ENCODE results near the gene ATG4B. TPM values are rescaled to one million over a fixed set of nuclear protein-coding genes. Genes with fewer than 3 reads are reported as not detected.
A peak's percentile ranks its signal among the peaks of the same experiment; 100 is the strongest.

ATG4B gene
- total RNA-seq, 2 donors from 2014 or later = 97.9 to 109 TPM

DNA sequence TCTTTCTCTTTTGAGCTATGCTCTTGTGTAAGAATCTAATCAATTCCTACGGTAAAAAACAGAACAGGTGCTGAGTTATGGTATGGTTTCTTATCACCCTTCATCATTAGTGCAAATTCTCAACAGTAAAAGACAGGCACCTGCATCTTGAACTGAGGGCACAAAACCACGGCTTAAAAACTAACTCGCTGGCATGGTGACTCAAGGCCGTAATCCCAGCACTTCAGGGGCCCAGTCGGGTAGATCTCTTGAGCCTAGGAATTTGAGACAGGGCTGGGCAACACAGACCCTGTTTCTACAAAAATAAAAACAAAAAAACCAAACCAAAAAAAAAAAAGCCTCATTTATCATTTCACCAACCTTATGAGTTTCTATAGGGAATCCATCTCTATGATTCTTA is 33.8 kb upstream of the ATG4B start:
- Mint-ChIP-seq H3K27ac (no peak overlapping the region), H3K27me3 (ENCODE audit: low read depth) (no peaks in the 10 kb centered on the region), H3K9me3 (no peaks in the 10 kb centered on the region), H3K4me3 (no peak overlapping the region), H3K4me1 (ENCODE audit: low read depth) (peaks cover 3% of the 10 kb centered on the region), H3K36me3 (ENCODE audit: insufficient read depth in 2 of 2) (peaks cover 3 to 12% of the 10 kb centered on the region in 2 donors)
- ATAC-seq (replicated peaks in 1 of 2) (no peak), DNase-seq (no peak)

GRCh38 chr2:241606186-241606585 is 31.3 kb upstream of the ATG4B start:
- Mint-ChIP-seq H3K27ac (no peak overlapping the region), H3K36me3 (ENCODE audit: insufficient read depth in 2 of 2) (peaks cover 2 to 6% of the 10 kb centered on the region in 2 donors), H3K4me3 (no peak overlapping the region), H3K4me1 (ENCODE audit: low read depth) (peaks cover 17% of the 10 kb centered on the region), H3K9me3 (no peaks in the 10 kb centered on the region), H3K27me3 (ENCODE audit: low read depth) (no peaks in the 10 kb centered on the region)
- DNase-seq (no peak), ATAC-seq (replicated peaks in 1 of 2) (no peak)

DNA sequence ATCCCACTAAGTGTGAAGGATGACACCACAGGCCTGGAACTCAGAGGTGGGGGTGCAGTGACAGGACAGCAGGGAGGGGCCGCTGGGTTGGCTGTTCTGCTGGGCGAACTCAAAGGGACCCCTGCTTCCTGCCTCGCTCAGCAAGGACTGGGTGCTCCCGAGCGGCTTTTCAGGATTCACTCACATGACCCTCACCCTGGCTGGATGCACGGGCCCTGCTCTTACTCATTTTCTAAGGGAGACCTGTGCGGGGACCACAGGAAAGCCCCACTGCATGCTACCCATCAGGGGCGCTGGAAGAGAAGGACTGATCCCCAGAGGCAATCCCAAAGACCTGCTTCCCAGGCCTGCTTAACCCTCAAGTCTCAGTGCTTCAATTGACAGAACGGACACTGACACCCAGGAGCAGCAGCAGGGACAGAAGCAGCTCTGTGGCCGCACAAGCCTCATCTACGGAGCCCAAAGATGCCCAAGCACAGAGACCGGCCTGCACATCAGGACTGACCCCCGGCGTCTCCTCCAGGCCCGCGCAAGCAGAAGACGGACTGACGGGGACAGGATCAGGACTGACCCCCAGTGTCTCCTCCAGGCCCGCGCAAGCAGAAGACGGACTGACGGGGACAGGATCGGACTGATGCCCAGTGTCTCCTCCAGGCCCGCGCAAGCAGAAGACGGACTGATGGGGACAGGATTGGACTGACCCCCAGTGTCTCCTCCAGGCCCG is 30.2 kb upstream of the ATG4B start:
- no peaks in the 10 kb centered on the region for H3K9me3 Mint-ChIP-seq
- H3K36me3 Mint-ChIP-seq (ENCODE audit: insufficient read depth in 2 of 2) = peaks cover 0 to 3% of the 10 kb centered on the region in 2 donors
- H3K27ac Mint-ChIP-seq = no peak overlapping the region
- peaks cover 17% of the 10 kb centered on the region for H3K4me1 Mint-ChIP-seq (ENCODE audit: low read depth)
- ATAC-seq (replicated peaks in 1 of 2) (no peak), DNase-seq (no peak)
- H3K4me3 Mint-ChIP-seq = no peak overlapping the region
- H3K27me3 Mint-ChIP-seq (ENCODE audit: low read depth) = no peaks in the 10 kb centered on the region

DNA sequence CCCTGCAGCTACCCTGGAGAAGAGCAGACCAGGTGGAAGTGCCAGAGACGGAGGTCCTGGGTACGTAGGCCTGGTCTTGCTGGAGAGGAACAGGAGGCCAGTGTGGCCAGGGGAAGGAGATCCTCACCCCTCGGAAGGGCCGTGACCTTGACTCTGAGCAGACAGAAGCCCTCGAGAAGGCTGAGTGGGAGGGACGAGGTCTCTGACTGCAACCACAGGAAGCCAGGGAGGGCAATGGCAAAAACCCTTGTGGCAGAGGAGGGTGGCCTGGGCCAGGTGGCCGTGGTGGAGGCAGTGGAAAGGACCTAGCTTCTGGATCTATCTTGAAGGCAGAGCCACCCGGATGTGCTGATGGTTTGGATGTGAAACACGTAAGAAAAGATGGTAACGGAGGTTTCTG is 28.6 kb upstream of the ATG4B start:
- DNase-seq (peak in 1 of 2 donors; percentile 21), ATAC-seq (replicated peaks in 1 of 2) (no peak)
- Mint-ChIP-seq H3K9me3 (no peaks in the 10 kb centered on the region), H3K36me3 (ENCODE audit: insufficient read depth in 2 of 2) (peaks cover 0 to 3% of the 10 kb centered on the region in 2 donors), H3K4me3 (peak overlapping the region; percentile 52 to 80), H3K4me1 (ENCODE audit: low read depth) (peaks cover 17% of the 10 kb centered on the region), H3K27me3 (ENCODE audit: low read depth) (no peaks in the 10 kb centered on the region), H3K27ac (no peak overlapping the region)

- H3K27me3 Mint-ChIP-seq (ENCODE audit: low read depth) = no peaks in the 10 kb centered on the region
Measured at GRCh38 chr2:241609859-241610793, 27.4 kb upstream of the ATG4B start.

GRCh38 chr2:241611062-241611461 is 26.4 kb upstream of the ATG4B start:
- Mint-ChIP-seq H3K27ac (peak overlapping the region; percentile 47), H3K9me3 (no peaks in the 10 kb centered on the region), H3K4me3 (peak overlapping the region; percentile 78 to 83), H3K36me3 (ENCODE audit: insufficient read depth in 2 of 2) (peaks cover 0 to 2% of the 10 kb centered on the region in 2 donors), H3K4me1 (ENCODE audit: low read depth) (peaks cover 26% of the 10 kb centered on the region), H3K27me3 (ENCODE audit: low read depth) (no peaks in the 10 kb centered on the region)
- DNase-seq = no peak
- ATAC-seq (replicated peaks in 1 of 2) = no peak

More at GRCh38 chr2:241609859-241610793, 27.4 kb upstream of the ATG4B start:
- H3K9me3 Mint-ChIP-seq = no peaks in the 10 kb centered on the region
- peak overlapping the region; percentile 78 to 83 for H3K4me3 Mint-ChIP-seq
- ATAC-seq (replicated peaks in 1 of 2) = peak; percentile 99
- DNase-seq = peak; percentile 95
- H3K36me3 Mint-ChIP-seq (ENCODE audit: insufficient read depth in 2 of 2) = peaks cover 0 to 2% of the 10 kb centered on the region in 2 donors
- no peak overlapping the region for H3K27ac Mint-ChIP-seq
- H3K4me1 Mint-ChIP-seq (ENCODE audit: low read depth) = peaks cover 22% of the 10 kb centered on the region

DNA sequence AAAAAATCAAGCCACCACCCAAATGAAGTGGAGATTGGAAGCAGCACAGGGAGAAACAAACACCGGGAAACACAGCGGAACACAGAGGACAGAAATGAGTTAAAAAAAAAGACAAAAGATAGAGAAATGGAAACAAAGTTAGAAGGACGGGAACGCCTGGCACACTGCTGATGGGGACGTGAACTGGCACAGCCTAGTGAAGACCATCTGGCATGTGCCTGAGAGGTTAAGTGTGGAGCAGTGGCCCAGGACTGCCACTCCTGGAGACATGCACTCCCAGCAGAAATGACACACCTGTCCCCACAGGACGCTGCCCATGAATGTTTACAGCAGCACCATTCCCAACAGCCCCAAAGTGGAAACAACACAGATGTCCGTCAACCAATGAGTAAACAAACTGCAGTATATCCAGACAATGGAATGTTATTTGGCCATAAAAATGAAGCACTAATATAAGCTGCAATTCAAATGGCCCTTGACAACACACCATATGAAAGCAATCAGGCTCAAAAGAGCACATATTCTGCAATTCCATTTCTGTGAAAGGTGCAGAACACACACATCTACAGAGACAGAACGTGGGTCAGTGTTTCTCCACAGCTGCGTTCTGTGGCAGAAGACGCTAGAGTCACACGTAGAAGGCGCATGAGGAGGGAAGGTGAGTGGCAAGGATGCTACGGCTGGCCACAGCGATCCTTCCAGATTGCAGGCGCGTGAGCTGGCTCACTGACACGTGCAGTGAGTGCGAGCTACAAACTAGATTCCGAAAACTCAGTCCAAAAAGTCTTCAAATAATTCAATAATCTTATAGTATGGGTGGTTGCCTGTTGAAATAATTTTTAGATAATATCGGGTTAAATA is 25.1 kb upstream of the ATG4B start:
- Mint-ChIP-seq H3K9me3 (no peaks in the 10 kb centered on the region), H3K27ac (no peak overlapping the region), H3K36me3 (ENCODE audit: insufficient read depth in 2 of 2) (peaks cover 1 to 5% of the 10 kb centered on the region in 2 donors), H3K4me1 (ENCODE audit: low read depth) (peaks cover 39% of the 10 kb centered on the region), H3K4me3 (no peak overlapping the region), H3K27me3 (ENCODE audit: low read depth) (no peaks in the 10 kb centered on the region)
- ATAC-seq (replicated peaks in 1 of 2) (no peak), DNase-seq (no peak)

- Mint-ChIP-seq H3K9me3 (no peaks in the 10 kb centered on the region), H3K27me3 (ENCODE audit: low read depth) (no peaks in the 10 kb centered on the region), H3K27ac (no peak overlapping the region), H3K4me3 (no peak overlapping the region), H3K4me1 (ENCODE audit: low read depth) (peaks cover 47% of the 10 kb centered on the region), H3K36me3 (ENCODE audit: insufficient read depth in 2 of 2) (peaks cover 5 to 9% of the 10 kb centered on the region in 2 donors)
- DNase-seq (no peak), ATAC-seq (replicated peaks in 1 of 2) (no peak)
Measured at GRCh38 chr2:241613017-241613780, 24.3 kb upstream of the ATG4B start.

DNA sequence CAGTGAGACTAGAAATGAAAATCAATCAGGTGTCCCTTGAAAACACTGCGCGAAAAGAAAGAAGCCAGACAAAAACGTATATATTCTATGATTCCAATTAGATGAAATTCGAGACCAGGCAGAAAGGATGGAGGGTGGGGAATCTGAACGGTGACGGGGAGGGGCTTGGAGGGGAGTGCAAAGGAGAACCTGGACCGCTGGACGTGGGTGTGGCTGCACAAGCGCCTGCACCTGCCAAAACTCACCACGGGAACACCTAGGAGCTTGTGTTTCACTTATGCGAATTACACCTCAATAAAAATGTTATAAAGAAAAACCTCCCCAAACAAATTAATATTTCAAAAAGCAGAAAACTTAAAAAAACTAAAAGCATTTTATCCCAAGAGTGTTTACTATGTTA is 22.5 kb upstream of the ATG4B start:
- Mint-ChIP-seq H3K27me3 (ENCODE audit: low read depth) (no peaks in the 10 kb centered on the region), H3K27ac (no peak overlapping the region), H3K4me3 (no peak overlapping the region), H3K4me1 (ENCODE audit: low read depth) (peaks cover 48% of the 10 kb centered on the region), H3K36me3 (ENCODE audit: insufficient read depth in 2 of 2) (peaks cover 8 to 13% of the 10 kb centered on the region in 2 donors), H3K9me3 (no peaks in the 10 kb centered on the region)
- no peak for DNase-seq
- ATAC-seq (replicated peaks in 1 of 2) = no peak

GRCh38 chr2:241615522-241616052 is 21.9 kb upstream of the ATG4B start:
- Mint-ChIP-seq H3K27me3 (ENCODE audit: low read depth) (no peaks in the 10 kb centered on the region), H3K36me3 (ENCODE audit: insufficient read depth in 2 of 2) (peaks cover 10 to 17% of the 10 kb centered on the region in 2 donors), H3K9me3 (peaks cover 0 to under 1% of the 10 kb centered on the region in 2 donors), H3K27ac (no peak overlapping the region), H3K4me3 (peak overlapping the region; percentile 26 to 69), H3K4me1 (ENCODE audit: low read depth) (peaks cover 46% of the 10 kb centered on the region)
- no peak for ATAC-seq (replicated peaks in 1 of 2)
- DNase-seq = no peak

DNA sequence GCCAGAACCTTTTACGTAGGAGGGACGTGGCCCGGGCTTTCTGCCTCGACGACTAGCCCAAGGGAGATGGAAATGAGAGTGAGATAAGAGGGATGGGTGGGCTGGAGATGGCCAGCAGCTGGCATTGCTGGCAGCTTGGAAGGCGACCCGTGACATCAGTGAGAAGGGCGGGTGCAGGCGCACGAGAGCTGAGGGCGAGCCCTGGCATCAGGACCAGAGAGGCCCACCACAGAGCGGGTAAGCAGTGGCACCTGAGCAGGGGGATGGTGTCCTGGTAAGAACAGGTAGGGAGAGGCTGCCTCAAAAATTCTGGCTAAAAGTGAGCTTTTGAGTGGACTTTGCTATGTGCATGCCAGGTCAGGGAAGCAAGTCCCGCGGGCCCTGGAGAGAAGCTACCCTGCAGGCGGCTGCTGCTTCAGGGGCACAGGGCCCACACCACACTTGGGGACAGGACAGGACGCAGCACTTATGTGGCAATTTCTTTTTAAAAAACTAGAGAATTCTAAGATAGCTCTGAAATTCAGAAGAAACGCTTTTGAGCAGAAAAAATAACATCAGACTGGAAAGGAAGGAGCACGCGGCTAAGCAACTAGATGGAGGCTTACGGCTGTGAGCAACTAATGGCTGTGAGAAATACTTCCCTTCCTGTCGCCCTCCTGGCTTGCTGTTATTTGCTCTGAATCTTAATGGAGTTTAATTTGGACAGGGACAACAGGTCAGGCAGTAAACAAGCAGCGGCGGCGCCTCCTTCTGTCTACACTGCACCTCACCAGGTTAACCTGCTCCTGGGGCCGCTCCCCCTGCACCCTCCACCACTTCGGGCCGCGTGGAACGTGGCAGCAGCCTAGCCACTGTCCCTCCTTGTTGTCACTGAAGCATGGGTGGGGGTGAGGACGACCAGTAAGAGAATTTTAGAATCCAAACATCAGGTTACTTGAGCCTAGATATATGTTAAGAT is 21.0 kb upstream of the ATG4B start:
- Mint-ChIP-seq H3K27ac (no peak overlapping the region), H3K4me3 (peak overlapping the region; percentile 26 to 81), H3K9me3 (peaks cover 2 to 3% of the 10 kb centered on the region in 2 donors), H3K36me3 (ENCODE audit: insufficient read depth in 2 of 2) (peaks cover 15 to 22% of the 10 kb centered on the region in 2 donors), H3K27me3 (ENCODE audit: low read depth) (no peaks in the 10 kb centered on the region), H3K4me1 (ENCODE audit: low read depth) (peaks cover 53% of the 10 kb centered on the region)
- DNase-seq = no peak
- no peak for ATAC-seq (replicated peaks in 1 of 2)
